Central memory CD4-positive, alpha-beta T cell (primary cell): ENCODE measurements around the gene KLHL2.
"Not testable (repeated sequence)": the region's sequence is repeated elsewhere in the genome, so short reads cannot be mapped to it uniquely, and the experiment has no call there.

Experiments used
- DNase-seq: peaks from one replicate; pipeline ENCODE4 v3.0.0; 2022

The KLHL2 gene

DNA sequence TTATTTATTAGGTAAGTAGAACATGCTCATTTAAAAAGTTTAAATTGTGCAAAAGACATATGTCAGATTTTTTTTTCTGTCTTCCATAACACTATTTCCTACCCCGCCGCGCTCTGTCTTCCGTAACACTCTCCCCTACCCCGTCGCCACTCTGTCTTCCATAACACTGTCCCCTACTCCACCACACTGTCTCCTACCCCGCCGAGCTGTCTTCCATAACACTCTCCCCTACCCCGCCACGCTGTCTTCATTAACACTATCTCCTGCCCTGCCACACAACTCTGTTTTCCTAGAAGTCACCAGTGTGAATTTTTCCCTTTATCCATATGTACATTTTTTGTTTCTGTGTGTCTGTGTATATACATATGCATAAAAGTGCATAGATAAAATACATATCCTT is 124.5 kb downstream of the KLHL2 start:
- no peak for DNase-seq

DNA sequence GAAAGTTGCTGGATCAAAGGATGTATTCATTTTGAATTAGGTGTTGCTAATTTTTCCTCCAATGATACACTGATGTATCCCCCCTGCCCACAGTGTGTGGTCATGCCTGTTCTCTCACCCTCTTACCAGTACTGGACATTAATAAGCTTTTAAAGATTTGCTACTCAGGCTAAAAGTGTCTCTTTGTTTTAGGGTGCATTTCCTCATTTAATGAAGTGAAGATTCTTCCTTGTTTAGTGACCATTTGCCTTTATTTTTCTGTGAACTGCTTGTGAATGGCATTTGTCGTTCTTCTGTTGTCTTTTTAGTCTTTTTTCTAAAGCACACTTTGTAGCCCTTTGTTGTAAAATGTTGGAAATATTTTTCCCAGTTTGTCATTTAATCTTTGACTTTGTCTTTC is 125.1 kb downstream of the KLHL2 start:
- DNase-seq, result no peak

DNA sequence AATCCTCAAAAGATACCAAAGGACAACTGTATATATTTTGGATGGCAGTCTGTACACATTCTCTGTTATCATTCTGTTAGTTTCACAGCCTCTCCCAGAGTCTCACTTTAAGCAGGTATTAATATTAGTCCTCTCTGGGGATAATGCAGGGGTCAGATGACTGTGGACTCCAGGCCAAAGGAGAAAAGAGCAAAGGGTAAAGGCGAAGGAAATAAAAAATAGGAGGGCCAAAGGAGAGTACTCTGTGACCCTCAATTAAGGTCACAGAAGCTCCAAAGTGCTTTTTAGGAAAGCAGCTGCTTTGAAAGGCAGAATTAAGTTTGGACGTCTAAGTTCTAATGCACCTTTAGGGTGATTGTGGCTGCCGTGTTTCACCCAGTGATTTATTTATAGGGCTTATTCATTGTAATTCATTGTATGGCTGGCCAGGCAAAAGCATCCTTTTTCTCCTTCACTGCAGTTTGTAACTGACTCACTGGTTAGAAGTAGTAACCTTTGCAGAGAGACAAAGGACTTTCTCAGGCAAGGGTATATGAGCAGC is 127.9 kb downstream of the KLHL2 start:
- DNase-seq, result no peak

DNA sequence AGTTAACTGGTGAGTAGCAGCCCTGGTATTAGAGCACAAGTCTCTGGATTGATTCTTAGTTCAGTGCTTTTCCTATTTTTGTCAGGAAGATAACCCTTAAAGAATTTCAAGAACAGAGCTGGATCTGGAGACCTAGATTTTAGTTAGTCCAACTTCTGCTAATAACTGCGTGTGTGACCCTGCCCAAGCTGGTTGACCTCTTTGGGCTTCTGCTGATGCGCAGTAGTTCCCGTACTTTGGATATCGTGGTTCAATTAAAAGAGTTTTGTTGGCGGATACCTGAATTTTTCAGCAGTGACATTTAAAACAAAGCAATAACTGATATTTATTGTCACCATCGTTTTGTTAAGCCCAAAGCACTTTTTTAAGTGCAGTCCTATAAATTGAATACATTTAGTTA is 129.4 kb downstream of the KLHL2 start:
- no peak for DNase-seq

DNA sequence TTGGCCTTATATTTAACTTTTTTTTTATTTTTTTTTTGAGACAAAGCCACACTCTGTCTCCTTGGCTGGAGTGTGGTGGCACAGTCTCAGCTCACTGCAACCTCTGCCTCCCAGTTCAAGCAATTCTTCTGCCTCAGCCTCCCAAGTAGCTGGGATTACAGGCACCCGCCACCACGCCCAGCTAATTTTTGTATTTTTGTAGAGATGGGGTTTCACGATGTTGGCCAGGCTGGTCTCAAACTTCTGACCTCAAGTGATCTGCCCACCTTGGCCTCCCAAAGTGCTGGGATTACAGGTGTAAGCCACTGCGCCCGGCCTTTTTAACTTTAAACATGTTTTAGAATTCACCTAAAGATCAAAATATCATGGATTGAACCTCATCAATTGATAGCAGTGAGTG is 135.0 kb downstream of the KLHL2 start:
- DNase-seq, result not testable (repeated sequence)

DNA sequence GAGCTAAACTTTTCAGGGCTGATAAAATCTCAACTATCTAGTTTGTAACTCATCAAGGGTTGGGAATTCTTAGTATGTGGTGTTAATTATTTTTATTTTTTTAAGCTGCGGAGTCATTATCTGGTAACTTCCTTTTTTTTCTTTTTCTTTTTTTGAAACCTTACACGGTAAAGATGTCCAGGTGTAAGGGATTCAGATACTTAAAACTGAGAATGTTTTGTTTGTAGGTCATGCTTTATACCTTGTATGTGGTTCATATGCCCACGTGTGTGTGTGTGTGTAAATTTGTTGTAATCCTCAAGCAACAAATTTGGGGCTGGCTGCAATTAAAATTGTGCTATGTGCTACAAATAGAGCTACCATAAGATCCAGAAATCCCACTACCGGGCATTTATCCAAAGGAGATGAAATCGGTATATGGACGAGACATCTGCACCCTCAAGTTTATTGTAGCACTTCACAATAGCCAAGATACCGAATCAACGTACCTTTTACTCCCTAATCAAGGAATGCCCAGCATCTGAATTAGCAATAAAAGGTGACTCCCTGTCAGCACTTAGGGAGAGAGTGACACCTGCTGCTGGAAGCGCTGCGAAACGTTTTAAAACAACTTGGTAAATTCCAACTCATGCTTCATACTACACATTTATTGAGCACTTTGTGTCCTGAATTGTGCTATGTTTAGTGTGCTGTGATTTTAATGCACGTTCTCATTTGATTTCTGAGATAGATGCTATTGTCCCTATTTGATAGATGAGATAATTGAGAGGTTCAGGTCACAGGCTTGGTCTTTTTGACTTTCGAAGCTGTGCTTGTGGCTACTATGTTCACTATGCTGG is 136.2 kb downstream of the KLHL2 start:
- DNase-seq, result no peak

DNA sequence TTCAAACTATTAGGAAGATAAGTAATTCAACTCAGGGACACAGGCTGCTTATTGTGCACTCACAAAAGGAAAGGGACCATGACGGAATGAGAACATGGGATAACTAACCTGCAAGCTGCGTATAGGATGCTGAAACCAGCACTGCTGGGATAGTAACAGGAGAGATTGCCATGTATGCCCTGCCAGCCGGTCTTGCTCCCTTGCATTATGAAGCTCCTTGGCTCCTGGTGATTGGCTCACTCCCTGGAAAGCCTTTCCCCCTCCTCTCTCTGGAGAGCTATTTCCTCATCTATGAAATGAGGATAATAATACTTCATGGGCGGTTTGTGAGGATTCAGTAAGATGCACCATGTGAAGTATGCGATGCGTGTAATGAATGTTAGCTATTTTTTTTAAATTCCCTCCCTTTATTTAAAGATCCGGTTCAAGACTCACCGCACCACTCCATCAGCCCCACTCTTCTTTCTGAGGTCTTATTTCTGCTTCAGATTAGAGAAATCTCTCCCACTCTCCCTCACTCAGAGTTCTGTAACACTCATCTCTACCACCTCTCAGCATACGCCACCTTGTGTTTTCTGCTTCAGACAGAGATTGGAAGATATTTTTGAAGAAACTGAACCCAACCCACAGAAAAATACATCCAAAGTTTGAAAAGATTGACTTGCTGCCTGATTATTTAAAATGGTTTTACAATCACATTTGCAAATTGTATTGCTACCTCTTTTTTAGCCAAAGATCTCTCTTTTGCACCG is 138.5 kb downstream of the KLHL2 start:
- no peak for DNase-seq

DNA sequence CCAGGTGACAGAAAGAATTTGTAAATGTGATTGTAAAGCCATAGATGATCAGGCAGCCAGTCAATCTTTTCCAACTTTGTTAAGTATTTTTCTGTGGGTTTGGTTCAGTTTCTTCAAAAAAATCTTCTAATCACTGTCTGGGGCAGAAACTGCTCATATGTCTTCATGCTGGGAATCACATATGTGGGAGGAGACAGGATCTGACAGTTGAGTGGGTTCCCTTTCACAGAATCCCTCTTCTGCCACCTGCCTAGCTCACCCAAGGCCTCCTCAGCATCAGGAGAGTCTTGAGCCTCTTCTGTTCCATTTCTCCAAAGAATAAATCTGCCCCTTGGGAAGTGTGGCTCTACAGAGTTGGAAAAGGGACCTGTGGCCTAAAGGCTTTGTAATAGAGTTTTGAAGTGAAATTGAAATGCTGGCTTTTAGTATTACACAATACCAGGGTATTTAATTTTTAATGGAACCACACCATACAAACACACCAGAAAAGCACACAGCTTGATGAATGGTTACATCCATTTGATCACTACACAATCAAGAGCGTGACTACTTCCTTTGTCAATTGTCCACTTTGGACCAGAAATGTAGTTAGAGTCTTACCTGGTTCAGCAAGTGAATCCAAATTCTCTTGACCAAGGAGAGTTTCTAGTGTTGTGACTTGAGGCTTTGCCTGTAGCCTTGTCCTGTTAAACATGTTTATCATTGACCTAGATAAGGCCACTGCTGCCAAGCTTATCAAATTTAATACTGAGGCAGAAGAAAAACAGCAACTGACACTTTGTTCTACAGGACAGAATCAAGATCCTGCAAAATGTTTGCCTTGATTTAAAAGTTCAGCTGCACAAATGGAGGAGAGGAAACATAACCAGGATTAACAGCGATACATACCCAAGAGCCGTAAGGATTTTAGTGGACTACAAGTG is 140.5 kb downstream of the KLHL2 start:
- DNase-seq, result no peak

DNA sequence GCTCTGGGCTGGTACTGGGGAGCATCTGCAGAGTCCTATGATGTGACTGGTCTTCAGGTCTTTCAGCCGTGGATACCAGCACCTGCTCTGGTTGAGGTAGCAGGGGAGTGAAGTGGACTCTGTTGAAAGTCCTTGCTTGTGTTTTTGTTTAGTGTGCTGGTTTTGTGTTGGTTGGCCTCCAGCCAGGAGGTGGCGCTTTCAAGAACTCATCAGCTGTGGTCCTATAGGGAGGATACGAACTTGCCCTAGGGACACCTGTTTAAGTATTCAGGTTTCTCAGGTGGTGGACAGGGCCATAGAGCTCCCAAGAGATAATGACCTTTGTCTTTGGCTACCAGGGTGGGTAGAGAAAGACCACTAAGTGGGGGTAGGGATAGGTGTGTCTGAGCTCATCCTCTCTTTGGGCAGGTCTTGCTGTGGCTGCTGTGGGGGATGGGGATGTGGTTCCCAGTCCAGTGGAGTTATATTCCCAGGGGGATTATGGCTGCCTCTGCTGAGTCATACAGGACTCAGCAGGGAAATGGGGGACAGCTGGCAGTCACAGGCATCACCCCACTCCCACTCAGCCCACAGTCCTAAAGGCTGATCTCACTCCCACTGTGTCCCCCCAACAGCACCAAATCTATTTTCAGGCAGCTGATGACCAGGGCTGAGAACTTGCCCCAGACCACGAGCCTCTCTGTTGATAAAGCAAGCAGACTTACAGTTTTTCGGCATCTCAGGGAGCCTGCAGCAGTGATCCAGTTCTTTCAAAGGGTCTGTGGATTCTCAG is 144.2 kb downstream of the KLHL2 start:
- no peak for DNase-seq

DNA sequence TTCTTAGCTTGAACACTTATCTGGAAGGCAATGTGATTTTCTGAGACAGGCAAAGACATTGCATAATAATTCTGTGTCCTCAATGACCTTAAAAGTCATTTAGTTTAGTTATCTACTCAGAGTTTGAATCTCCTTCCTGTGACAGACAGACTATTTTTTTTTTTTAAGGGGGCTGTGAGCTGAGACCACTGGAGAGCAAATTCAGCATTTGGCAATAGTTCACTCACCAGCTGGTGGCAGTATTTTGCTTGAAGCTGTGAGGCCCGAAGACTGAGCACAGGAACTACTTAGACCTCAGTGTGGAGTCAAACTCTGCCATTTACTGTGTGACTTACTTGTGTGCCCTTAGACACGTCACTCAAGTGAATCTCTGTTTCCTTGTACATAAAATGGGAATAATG is 148.5 kb downstream of the KLHL2 start:
- no peak for DNase-seq

DNA sequence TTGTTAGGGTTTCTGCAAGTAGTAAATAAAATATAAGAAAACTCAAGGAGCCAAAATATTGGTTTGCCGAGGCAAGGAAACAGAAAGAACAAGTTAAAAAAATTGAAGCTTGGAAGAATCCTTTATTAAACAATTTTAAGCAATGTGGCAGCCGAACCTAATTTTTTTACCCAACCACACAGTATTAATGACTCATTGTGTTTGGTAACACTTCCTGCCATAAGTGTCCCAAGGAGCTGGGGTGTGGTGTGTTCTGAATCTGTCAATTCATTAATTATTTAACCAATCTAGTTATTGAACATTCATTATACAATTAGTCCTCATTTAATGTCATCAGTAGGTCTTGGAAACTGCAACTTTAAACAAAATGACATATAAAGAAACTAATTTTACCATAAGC is 152.1 kb downstream of the KLHL2 start:
- DNase-seq, result no peak

DNA sequence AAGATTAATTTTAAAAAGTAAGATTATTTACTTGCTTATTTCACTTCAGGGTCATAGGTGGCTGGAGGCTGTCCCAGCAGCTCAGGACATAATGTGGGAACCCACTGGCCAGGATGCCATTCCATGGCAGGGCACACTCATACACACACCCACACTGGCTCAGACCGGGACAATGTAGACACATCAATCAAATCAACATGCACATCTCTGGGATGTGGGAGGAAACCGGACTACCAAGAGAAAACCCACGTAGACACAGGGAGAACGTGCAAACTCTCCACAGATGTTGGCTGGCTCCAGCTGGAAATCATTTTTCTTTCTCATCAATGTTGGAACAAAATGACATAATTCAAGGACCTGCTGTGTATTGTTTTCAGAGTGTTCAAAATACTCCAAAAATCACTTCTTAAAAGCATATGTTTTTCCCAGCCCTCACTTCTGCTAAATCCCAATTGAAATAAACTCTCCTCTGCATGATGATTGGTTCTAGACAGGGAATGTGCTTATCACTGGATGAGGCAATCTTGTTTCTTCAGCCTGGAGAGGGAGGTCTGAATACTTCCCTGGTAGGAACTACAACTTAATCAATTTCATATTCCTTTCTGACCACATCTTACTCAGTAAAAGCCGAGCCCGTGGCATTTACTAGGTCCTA is 152.8 kb downstream of the KLHL2 start:
- DNase-seq, result no peak

DNA sequence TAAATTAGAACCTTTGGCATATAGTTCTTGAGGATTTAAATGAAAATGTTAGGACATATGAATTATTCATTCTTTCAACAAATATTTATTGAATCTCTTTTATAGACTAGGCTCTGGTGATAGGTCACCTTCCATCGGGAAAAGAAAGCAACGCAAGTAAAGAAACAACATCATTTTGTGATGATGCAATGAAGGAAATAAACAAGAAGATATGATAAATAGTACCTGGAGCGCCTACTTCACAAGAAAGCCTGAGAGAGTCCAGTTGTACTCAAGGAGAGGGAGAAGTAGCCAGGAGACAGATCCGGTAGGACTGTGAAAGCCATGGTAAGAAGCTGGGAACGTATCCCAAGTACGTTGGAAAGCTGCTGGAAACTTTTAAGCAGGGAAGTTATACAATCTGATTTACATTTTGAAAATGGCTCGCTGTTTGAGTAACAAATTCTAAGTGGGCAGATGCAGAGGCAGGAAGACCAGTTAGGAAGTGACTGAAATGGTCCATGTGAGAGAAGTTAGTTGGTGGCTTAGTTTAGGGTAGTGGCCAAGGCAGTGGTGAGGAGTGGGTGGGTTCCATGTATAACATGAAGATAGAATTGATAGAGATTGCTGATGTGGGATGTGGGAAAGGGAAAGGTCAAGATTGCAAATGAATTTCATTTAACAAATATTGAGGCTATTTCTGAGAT is 153.8 kb downstream of the KLHL2 start:
- no peak for DNase-seq

DNA sequence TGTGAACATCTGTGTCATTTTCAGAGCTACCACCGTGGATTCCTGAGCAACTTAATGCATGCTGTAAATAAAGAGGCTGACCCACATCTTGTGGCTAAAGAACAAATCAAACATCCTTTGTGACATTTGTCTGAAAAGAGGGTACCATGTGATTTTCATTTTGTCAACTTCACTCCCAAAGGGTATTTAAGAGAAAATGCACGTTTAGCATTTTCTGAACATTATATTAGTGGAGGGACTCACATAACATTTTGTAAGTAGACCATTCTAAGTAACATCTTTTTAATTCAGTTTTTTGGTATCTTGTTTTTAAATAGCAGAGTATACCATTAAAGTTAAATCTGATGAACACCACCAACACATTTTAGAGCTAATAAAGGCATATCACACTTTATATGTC is 154.4 kb downstream of the KLHL2 start:
- no peak for DNase-seq

DNA sequence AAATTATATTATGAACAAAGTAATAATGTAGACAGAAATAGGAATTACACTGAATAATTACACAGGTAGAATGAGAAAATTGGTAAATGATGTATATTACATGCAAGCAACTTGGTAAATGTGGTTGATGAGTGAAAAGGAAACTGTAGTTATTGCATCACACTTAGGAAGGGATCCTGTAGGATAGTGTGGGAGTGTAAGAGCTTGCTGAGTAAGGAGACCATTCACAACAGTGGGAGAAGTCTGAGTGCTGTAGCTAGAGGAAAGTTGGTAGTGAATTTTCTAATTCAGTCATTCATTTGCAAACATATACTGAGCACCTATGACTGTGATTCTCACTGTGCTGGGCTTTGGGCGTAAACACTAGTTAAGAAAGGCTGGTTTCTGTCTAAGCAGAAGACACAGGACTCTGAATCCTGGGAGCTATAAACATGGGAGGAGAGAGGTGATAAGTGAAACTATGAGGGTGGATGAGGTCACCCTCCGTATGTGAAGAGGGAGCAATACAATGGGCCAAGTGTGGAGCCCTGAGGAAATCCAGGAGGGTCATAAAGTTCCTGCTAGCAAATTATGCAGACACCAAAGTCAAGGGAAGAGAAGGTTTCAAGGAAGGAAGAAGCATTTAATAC is 157.2 kb downstream of the KLHL2 start:
- no peak for DNase-seq

DNA sequence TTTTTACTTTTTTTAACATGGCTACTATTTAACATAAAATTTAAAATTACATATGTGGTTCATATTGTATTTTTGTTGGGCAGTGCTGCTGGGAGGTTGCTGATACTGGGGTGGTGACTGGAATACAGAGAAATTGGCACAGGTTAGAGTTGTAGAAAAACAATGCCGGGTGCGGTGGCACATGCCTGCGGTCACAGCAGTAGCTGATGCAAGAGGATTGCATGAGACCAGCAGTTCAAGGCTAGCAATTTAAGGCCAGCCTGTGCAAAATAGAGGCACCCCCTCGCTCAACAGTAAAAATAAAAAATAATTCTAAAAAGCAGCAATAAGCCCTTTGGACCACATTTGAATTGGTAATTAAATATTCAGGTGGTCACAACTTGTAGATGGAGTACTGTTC is 159.7 kb downstream of the KLHL2 start:
- no peak for DNase-seq

DNA sequence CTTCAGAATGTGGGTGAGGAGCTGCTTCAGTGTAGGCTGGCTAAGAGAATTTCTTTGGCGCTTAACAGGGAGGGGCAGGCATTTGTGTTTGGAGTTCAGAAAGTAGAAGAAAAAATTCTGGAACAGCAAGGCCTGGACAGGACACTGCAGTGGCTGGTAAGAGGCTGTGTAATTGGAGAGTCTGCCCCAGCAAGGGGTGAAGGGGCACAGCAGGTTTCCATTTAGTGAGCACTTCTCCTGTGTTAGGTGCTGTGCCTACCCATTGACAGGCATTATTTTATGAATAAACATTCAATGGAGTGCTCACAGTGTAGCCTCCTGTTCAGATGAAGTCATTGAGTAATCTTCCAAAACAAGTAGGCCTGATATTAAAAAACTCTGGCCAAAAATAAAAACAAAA is 160.8 kb downstream of the KLHL2 start:
- no peak for DNase-seq

DNA sequence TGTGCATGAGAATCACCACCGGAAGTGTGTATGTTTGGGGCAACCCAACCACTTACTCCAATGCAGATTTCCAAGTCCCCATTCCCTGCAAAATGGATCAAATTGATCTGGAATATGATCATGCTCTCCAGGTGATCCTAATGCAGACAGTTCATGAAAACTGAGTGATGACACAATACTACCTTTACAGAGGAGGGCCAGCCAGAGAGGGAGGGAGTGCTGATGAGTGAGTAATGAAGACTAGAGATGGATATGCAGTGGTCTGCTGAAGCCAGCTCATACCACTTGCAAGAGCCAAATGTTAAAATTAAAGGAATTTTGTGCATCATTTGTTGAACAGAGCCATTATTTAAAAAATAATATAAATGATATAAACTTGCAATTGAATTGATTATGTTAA is 161.2 kb downstream of the KLHL2 start:
- no peak for DNase-seq

DNA sequence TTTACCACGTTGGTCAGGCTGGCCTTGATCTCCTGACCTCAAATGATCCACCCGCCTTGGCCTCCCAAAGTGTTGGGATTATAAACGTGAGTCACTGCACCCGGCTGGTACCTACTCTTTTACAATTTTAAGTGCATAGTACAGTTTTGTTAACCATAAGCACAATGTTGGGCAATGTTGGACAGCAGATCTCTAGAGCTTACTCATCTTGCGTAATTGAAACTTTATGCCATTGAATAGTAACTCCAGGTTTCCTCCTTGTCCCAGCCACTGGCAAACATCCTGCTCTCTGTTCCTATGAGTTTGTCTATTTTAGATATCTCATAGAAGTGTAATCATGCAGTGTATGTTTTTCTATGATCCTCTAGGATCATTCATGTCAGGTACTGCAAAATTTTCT is 162.2 kb downstream of the KLHL2 start:
- no peak for DNase-seq

DNA sequence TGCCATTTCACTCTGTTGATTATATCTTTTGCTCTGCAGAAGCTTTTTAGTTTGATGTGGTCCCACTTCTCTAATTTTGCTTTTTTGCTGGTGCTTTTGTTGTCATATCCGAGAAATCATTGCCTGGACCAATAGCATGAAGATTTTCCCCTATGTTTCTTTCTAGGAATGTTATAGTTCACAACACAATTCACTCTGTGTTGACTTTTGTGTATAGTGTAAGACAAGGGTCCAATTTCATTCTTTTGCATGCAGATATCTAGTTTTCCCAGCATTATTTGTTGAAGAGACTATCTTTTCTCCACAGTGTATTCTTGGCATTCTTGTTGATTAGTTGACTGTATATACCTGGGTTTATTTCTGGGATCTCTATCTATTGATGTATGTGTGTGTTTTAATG is 163.2 kb downstream of the KLHL2 start:
- no peak for DNase-seq
